HEK293 (cell line): ENCODE measurements around the gene UBA3.

ENCODE experiments used
- BCL11B ChIP-seq: fragments of 450-650 bp; formaldehyde crosslinking; IDR thresholded peaks from 2 replicates; pipeline ENCODE4 v1.5.1; 2016; ENCODE audit warnings: low read depth, missing biosample characterization, missing genetic modification characterization
- EGR2 ChIP-seq: fragments of 450-650 bp; formaldehyde crosslinking; IDR thresholded peaks from 2 replicates; pipeline ENCODE4 v1.5.1; 2016; ENCODE audit warnings: low read depth, missing biosample characterization, missing genetic modification characterization
- GLIS1 ChIP-seq: fragments of 450-650 bp; formaldehyde crosslinking; IDR thresholded peaks from 2 replicates; pipeline ENCODE4 v1.5.1; 2016; ENCODE audit warnings: missing biosample characterization, missing genetic modification characterization
- HIC1 ChIP-seq: fragments of 450-650 bp; formaldehyde crosslinking; IDR thresholded peaks from 2 replicates; pipeline ENCODE4 v1.5.1; 2016; ENCODE audit warnings: missing biosample characterization, missing genetic modification characterization
- INSM2 ChIP-seq: fragments of 450-650 bp; formaldehyde crosslinking; IDR thresholded peaks from 2 replicates; pipeline ENCODE4 v1.5.1; 2016; ENCODE audit warnings: missing biosample characterization, missing genetic modification characterization
- KLF9 ChIP-seq: fragments of 450-650 bp; formaldehyde crosslinking; IDR thresholded peaks from 2 replicates; pipeline ENCODE4 v1.5.1; 2016; ENCODE audit warnings: missing biosample characterization, missing genetic modification characterization, low read depth
- OSR2 ChIP-seq: fragments of 450-650 bp; formaldehyde crosslinking; IDR thresholded peaks from 2 replicates; pipeline ENCODE4 v1.5.1; 2016; ENCODE audit warnings: missing biosample characterization, missing genetic modification characterization
- PBX3 ChIP-seq: sonication (generic); formaldehyde crosslinking; IDR thresholded peaks from 2 replicates; pipeline ENCODE4 v1.8.1; 2022; ENCODE audit warnings: mild to moderate bottlenecking, moderate library complexity, missing genetic modification reagents
- RBAK ChIP-seq: fragments of 450-650 bp; formaldehyde crosslinking; IDR thresholded peaks from 2 replicates; pipeline ENCODE4 v1.5.1; 2016; ENCODE audit warnings: missing biosample characterization, missing genetic modification characterization
- SCRT1 ChIP-seq: fragments of 450-650 bp; formaldehyde crosslinking; IDR thresholded peaks from 2 replicates; pipeline ENCODE4 v1.5.1; 2016; ENCODE audit warnings: missing biosample characterization, missing genetic modification characterization, borderline replicate concordance
- SCRT2 ChIP-seq: fragments of 450-650 bp; formaldehyde crosslinking; IDR thresholded peaks from 2 replicates; pipeline ENCODE4 v1.5.1; 2016; ENCODE audit warnings: missing biosample characterization, missing genetic modification characterization
- ZBTB44 ChIP-seq: fragments of 450-650 bp; IDR thresholded peaks from 2 replicates; pipeline ENCODE4 v1.5.1; 2018; ENCODE audit warnings: missing biosample characterization, mild to moderate bottlenecking, missing genetic modification characterization
- ZBTB6 ChIP-seq: fragments of 450-650 bp; formaldehyde crosslinking; IDR thresholded peaks from 2 replicates; pipeline ENCODE4 v1.5.1; 2017; ENCODE audit warnings: missing biosample characterization, missing genetic modification characterization
- ZNF132 ChIP-seq: fragments of 450-650 bp; formaldehyde crosslinking; IDR thresholded peaks from 2 replicates; pipeline ENCODE4 v1.5.1; 2017; ENCODE audit warnings: missing biosample characterization, missing genetic modification characterization, borderline replicate concordance
- ZNF184 ChIP-seq: fragments of 450-650 bp; IDR thresholded peaks from 2 replicates; pipeline ENCODE4 v1.5.1; 2018; ENCODE audit warnings: missing biosample characterization, mild to moderate bottlenecking, missing genetic modification characterization
- ZNF19 ChIP-seq: fragments of 450-650 bp; formaldehyde crosslinking; IDR thresholded peaks from 2 replicates; pipeline ENCODE4; 2016; ENCODE audit warnings: missing biosample characterization, missing genetic modification characterization, low read depth
- ZNF223 ChIP-seq: fragments of 450-650 bp; formaldehyde crosslinking; IDR thresholded peaks from 2 replicates; pipeline ENCODE4 v1.5.1; 2016; ENCODE audit warnings: missing biosample characterization, missing genetic modification characterization
- ZNF354C ChIP-seq: fragments of 450-650 bp; formaldehyde crosslinking; IDR thresholded peaks from 2 replicates; pipeline ENCODE4 v1.5.1; 2016; ENCODE audit warnings: missing biosample characterization, missing genetic modification characterization, low read depth, borderline replicate concordance
- ZNF394 ChIP-seq: fragments of 450-650 bp; formaldehyde crosslinking; IDR thresholded peaks from 2 replicates; pipeline ENCODE4 v1.5.1; 2016; ENCODE audit warnings: missing biosample characterization, missing genetic modification characterization, mild to moderate bottlenecking, moderate library complexity, borderline replicate concordance
- ZNF416 ChIP-seq: fragments of 450-650 bp; formaldehyde crosslinking; IDR thresholded peaks from 2 replicates; pipeline ENCODE4 v1.5.1; 2016; ENCODE audit warnings: missing biosample characterization, missing genetic modification characterization
- ZNF423 ChIP-seq: fragments of 450-650 bp; formaldehyde crosslinking; IDR thresholded peaks from 2 replicates; pipeline ENCODE4 v1.5.1; 2016; ENCODE audit warnings: missing biosample characterization, missing genetic modification characterization
- ZNF433 ChIP-seq: fragments of 450-650 bp; formaldehyde crosslinking; IDR thresholded peaks from 2 replicates; pipeline ENCODE4 v1.5.1; 2016; ENCODE audit warnings: missing biosample characterization, missing genetic modification characterization, low read depth
- ZNF501 ChIP-seq: fragments of 450-650 bp; formaldehyde crosslinking; IDR thresholded peaks from 2 replicates; pipeline ENCODE4 v1.5.1; 2016; ENCODE audit warnings: missing biosample characterization, missing genetic modification characterization
- ZNF624 ChIP-seq: fragments of 450-650 bp; formaldehyde crosslinking; IDR thresholded peaks from 2 replicates; pipeline ENCODE4 v1.5.1; 2017; ENCODE audit warnings: missing biosample characterization, missing genetic modification characterization
- ZNF677 ChIP-seq: fragments of 450-650 bp; IDR thresholded peaks from 2 replicates; pipeline ENCODE4 v1.5.0; 2018; ENCODE audit warnings: missing biosample characterization, mild to moderate bottlenecking, missing genetic modification characterization, moderate library complexity
- ZNF792 ChIP-seq: fragments of 450-650 bp; formaldehyde crosslinking; IDR thresholded peaks from 2 replicates; pipeline ENCODE4 v1.5.1; 2016; ENCODE audit warnings: missing biosample characterization, missing genetic modification characterization
- ZSCAN18 ChIP-seq: fragments of 450-650 bp; formaldehyde crosslinking; IDR thresholded peaks from 2 replicates; pipeline ENCODE4 v1.5.1; 2016; ENCODE audit warnings: missing biosample characterization, missing genetic modification characterization
- TF ChIP-seq, protein P1 (sequence below): fragments of 450-650 bp; formaldehyde crosslinking; IDR thresholded peaks from 2 replicates; pipeline ENCODE4 v1.5.1; 2017; ENCODE audit warnings: missing biosample characterization, missing genetic modification characterization

UBA3 gene

DNA sequence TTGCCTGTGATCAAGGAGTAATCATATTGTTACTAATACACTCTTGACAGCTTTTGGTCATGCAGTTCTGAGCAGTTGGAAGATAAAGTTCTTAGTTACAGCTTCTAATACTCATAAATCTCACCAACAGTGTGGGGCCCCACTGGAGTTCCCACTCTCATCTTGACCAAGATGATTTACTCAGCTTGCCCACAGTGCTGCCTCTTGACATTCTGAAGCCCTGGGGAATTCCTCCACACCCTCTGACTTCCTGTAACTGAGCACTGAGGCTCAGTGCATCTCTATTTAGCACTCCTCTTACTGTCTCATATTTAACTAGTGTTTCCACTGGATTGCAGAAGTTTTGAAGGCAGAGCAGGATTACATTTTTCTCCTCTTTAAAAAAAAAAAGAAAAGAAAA is 2.6 kb upstream of the UBA3 start (continued):
- TF ChIP-seq, protein P1, sequence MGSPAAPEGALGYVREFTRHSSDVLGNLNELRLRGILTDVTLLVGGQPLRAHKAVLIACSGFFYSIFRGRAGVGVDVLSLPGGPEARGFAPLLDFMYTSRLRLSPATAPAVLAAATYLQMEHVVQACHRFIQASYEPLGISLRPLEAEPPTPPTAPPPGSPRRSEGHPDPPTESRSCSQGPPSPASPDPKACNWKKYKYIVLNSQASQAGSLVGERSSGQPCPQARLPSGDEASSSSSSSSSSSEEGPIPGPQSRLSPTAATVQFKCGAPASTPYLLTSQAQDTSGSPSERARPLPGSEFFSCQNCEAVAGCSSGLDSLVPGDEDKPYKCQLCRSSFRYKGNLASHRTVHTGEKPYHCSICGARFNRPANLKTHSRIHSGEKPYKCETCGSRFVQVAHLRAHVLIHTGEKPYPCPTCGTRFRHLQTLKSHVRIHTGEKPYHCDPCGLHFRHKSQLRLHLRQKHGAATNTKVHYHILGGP (tag by site-specific recombination), result no peak
- TF ChIP-seq ZNF19 (no peak), ZBTB6 (tag by site-specific recombination) (no peak), GLIS1 (tag by site-specific recombination) (peak; percentile 55), RBAK (tag by site-specific recombination) (no peak), ZNF501 (tag by site-specific recombination) (no peak), ZNF677 (tag by site-specific recombination) (no peak), EGR2 (tag by site-specific recombination) (no peak), ZNF184 (tag by site-specific recombination) (no peak), SCRT1 (tag by site-specific recombination) (no peak), ZSCAN18 (no peak), KLF9 (tag by site-specific recombination) (no peak), BCL11B (tag by site-specific recombination) (no peak), OSR2 (tag by site-specific recombination) (peak; percentile 40), INSM2 (tag by site-specific recombination) (0 out of 2 replicates have a peak, but pooled peaks have one; percentile 42), ZNF624 (tag by site-specific recombination) (no peak), ZNF416 (tag by site-specific recombination) (no peak), ZNF394 (no peak), ZNF433 (tag by site-specific recombination) (no peak), ZBTB44 (tag by site-specific recombination) (0 out of 2 replicates have a peak, but pooled peaks have one; percentile 7), SCRT2 (no peak), ZNF132 (no peak), ZNF792 (tag by site-specific recombination) (no peak), HIC1 (tag by site-specific recombination) (no peak), PBX3 (CRISPR knock-in tag) (no peak), ZNF223 (tag by site-specific recombination) (no peak), ZNF354C (tag by site-specific recombination) (no peak), ZNF423 (tag by site-specific recombination) (no peak)
